ENCODE data around the gene PRPF19. TPM values are rescaled to one million over a fixed set of nuclear protein-coding genes. Genes with fewer than 3 reads are reported as not detected.

PRPF19 gene
- 161 to 201 TPM (median 198 TPM) in 5 replicates for total RNA-seq (2022; extraction: Qiagen RNA extraction; ENCODE audit: low read depth)

DNA sequence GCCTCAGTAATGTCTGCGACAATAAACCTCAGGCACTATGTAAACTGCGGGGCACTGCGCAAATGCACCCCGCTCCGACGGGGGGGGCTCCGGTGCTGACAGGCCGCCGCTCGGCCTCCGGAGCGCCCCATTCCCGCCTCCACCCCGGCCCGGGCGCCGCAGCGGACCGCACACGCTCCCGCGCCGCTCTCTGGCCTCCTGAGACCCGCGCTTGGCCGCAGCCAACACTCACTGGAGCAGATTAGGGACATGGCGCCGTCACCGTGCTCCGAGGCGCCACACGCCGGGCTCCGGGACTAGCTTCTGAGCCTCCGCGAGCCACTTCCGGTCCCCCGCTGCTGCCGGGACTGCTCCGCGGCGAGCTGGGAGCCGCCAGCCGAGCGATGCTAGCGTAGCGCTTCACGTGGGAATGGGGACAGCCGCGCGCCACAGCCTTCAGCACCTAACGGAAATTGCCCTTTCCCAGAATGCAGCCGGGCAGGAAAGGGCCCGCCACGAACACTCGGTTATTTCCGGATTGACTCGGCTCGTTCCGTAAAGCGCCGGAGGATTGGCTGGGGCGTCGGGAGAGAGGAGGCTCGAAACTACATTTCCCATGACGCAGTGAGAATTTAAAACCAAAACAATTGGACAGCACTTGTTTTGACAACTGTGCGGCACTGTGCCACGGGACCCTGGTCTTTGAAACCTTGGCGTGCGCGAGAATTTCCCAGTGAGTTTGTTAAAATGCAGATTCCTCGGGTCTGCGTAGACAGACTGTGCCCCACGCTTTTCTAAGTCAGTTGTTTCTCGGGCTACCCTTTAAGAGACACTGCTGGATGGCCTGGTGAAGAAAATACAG, at the start of gene PRPF19:
PRPF19 (minus strand) TSS at position 454 of the 841 bp plus-strand sequence; CDS start at position 251, 203 bp downstream.

DNA sequence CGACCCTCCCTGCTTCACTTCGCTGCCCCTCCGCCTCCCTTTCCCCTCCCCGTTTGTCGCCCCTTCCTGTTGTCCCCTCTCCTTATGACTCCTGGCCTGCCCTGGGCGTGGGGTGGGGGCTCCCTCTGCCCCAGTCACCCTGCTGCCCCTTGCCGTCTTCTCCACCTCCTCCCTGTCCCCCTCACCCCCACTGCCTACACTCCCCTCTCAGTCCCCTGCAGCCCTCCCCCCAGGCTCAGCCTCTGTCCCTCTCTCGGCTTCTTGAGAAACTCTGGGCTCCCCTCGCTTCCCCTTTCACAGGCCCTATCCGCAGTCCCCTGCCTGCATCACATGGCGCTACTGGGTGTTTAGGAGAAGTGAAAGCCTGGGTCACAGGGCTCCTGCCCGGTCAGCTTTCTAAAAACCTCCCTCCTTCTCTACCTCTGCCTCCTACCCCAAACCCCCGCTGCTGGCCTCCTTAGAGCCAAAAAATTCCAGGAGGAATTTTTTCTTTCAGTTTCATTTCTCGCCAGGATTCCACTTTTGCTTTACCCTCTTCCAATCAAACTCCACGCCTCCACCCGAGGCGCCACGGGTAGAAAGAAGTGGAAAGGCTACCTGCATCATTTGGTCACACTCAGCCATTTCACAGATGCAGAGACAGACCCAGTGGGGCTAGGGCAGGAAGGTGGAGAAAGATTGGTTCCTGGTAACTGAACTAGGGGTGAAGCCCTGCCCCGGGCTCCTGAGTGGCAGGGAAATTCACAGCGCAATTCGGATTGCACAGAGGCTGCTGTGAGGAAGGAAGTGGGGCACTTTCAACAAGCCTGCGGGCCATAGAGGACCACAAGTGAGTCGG, 45.7 kb upstream of the PRPF19 start, which contains the start of gene SLC15A3:
SLC15A3 (minus strand) TSS at position 273 of the 838 bp plus-strand sequence. CDS start 625 bp downstream, outside the sequence.

DNA sequence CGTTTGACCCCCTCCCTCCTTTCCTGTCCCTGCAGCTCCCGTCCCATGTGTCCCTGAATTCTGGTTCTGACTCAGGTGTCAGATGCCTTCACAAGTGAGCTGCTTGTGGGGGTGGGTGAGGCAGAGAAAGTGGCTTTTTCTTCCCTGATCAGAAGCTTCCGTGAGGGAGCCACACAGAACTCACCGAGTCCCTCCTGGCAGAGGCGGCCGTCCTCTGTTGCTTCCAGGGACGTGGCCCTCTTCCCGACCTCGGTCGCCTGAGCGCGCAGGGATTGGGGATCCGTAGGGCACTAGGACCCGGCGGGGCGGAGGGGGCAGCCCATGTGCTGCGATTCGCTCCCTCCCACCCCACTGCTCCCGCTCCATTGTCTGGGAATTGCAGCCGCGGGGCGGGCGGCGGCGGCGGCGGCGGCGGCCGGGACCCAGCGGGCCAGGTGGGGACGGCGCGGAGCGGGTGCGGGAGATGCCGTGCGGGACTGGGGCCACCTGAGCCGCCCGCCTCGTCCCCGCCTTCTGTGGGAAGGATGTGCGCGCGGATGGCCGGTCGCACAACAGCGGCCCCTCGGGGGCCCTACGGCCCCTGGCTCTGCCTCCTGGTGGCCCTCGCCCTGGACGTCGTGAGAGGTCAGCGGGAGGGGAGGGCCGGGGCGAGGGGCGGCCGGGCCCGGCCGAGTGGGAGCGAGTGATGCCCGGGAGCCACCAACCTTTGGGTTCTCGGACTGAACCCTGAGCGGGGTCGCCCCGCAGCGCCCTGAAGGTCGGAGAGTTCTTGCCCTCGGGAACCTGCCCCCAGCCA, 17.9 kb upstream of the PRPF19 start, which contains the start of gene TMEM132A:
TMEM132A (plus strand) TSS at position 351 of the 796 bp plus-strand sequence; CDS start at position 525, 174 bp downstream.

DNA sequence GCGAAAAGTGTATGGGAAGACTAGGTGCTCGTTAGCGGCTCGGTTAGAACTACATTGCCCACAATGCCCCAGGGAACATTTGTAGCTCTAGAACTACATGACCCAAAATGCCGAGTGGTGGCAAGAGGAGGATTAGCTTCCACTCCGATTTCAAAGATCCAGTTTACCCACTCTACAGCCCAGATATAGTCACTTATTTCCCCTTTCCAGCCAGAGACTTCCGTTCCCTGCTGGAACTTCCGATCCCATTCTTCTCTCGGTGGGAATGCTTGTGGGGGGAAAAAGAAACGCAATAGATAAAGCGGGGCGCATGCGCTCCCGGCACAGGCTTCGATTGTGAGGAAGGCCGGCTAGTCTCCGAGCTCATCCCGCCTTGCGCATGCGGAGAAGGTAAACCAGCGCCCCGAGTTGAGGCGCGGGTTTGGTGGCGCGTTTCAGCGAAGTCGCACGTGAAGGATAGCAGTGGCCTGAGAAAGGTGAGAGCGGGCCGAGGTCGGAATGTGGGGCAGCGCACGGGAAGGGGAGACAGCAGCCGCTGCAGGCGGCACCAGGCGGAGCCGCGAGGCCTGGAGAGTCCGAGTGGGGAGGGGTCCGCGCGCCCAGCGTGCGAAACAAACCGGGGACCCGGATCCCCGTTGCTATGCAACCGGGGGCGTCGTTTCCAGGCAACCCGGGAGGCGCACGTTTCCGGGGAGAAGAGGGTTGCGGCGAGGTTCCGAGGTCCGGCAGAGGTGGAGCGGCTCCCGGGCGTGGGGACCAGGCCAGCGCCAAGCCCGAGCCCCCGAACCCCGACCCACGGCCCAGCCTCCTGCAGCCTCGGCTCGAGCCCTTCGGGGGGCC, 7.6 kb upstream of the PRPF19 start, which contains the start of gene TMEM109:
TMEM109 (plus strand) TSS at position 366 of the 840 bp plus-strand sequence. CDS start 5,536 bp downstream, outside the sequence.

DNA sequence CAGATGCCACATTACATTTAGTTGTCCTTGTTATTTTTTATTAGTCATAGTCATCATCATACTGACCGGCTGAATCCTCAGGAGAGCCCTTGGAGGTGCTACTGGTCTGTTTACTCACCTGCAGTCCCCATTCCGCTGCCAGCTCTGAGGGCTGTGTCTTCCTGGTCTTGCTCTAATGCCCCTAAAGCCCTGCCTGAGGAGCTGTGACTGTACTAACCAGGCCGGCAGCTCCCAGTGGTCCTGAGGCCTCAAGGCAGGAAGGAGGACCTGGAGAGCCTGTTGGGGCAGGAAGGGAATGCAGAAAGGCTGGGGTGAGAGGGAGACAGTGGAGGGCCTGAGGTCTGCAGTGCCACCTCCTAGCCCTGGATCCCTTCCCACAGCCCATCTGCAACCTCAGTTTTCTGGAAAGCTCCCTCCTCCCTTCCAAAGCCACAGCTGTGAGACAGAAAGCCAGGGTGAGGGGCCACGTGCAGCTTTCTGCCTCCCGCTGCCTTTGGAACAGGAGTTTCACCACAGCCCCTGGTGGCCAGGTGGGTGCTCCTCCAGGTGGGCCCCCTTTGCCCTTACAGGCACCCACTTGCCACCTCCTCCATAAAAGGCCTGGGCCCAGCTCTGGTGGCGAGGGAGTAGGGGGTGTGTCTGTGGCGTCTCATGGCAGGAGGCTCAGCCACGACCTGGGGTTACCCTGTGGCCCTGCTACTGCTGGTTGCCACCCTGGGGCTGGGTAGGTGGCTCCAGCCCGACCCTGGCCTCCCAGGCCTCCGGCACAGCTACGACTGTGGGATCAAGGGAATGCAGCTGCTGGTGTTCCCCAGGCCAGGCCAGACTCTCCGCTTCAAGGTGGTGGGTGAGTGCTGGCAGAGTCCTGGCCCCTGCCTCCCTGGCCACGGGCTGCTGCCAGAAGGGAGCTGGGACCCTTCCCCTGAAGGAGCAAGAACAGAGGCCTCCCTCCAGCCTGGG, 39.2 kb downstream of the PRPF19 start, which contains the start of gene ZP1:
ZP1 (plus strand) TSS at position 632 of the 960 bp plus-strand sequence; CDS start at position 652, 20 bp downstream.

DNA sequence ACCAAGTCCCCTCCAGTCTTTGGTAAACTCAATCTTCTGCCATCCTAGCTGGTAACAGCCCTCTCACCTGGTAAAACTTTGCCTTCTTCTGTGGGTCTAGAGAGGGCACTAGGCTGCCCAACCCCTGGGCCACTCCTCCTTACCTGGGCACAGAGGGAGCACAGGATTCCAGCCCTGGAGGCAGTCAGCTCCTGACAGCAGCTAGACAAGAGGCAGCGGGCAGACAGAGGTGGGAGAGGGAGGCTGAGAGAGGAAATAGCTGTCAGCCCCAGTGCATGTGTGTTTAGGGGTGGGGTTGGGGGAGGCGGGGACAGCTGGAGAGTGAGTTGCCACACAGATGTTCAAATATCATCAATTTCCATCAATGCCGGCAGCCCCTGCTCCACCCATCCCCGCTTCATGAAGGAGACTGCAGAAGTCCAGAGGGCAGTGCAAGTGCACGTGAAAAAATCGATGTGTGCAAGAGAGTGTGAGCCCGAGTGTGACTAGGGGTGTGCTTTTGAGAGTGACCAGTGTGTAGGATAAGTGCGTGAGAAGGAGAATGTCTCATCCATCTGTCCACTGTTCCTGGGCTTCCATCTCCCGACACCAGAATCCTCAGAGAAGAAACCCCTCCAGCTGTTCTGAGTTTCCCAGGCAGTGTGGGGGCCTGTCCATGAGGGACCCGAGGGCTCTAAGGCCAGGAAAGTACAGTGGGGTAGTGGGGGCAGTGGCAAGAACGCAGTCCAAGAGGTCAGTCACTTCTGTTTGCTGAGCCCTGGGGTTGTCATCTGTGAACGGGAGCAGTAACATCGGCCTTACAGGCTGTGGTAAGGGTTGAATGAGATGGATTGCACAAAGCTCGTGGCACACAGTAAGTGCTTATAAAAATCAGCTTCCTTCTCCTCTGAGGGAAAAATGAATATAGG, 50.4 kb downstream of the PRPF19 start, which contains the start of gene PTGDR2:
PTGDR2 (minus strand) TSS at position 225 of the 908 bp plus-strand sequence. CDS start 2,228 bp downstream, outside the sequence.

DNA sequence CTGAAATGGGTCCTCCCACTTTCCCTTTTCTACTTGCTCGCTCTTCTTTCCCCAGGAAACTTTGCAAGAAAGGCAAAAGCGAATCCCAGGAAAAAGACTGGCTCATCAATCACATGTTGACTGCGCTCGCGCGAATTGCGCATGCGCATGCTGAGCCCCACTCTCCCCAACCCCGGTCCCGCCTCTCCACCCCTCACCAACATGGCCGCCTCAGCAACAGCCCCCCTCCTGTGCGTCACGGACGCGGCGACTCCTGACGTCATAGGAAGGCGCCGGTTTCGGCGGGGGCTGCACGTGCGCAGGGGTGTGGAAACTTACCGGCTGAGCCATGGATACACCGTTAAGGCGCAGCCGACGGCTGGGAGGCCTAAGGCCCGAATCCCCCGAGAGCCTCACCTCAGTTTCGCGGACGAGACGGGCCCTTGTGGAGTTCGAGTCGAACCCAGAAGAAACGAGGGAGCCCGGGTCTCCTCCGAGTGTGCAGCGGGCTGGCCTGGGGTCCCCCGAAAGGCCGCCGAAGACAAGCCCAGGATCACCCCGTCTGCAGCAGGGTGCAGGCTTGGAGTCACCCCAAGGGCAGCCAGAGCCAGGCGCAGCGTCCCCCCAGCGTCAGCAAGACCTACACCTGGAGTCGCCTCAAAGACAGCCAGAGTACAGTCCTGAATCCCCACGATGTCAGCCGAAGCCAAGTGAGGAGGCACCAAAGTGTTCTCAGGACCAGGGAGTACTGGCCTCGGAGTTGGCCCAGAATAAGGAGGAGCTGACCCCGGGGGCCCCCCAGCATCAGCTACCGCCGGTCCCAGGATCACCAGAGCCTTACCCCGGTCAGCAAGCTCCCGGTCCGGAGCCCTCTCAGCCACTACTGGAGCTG, 64.4 kb downstream of the PRPF19 start, which contains the start of gene CCDC86:
CCDC86 (plus strand) TSS at position 317 of the 871 bp plus-strand sequence; CDS start at position 329, 12 bp downstream.

Other genes starting within 250 kb of the PRPF19 start
- not detected in 5 replicates for gene MS4A8, start 207.0 kb downstream of the PRPF19 start, total RNA-seq (2022; extraction: Qiagen RNA extraction; ENCODE audit: low read depth)
- not detected in 5 replicates for gene MS4A18, start 181.9 kb downstream of the PRPF19 start, total RNA-seq (2022; extraction: Qiagen RNA extraction; ENCODE audit: low read depth)
- gene MS4A15, start 149.7 kb downstream of the PRPF19 start, total RNA-seq (2022; extraction: Qiagen RNA extraction; ENCODE audit: low read depth), result not detected in 5 replicates
- not detected in 5 replicates for gene MS4A10, start 121.3 kb downstream of the PRPF19 start, total RNA-seq (2022; extraction: Qiagen RNA extraction; ENCODE audit: low read depth)
- gene CCDC86, start 64.5 kb downstream of the PRPF19 start, total RNA-seq (2022; extraction: Qiagen RNA extraction; ENCODE audit: low read depth), result 83.6 to 113 TPM (median 100 TPM) in 5 replicates
- 0.04 to 0.08 TPM in 2 of 5 replicates, not detected in the others for gene PTGDR2, start 50.6 kb downstream of the PRPF19 start, total RNA-seq (2022; extraction: Qiagen RNA extraction; ENCODE audit: low read depth)
- gene ZP1, start 39.0 kb downstream of the PRPF19 start, total RNA-seq (2022; extraction: Qiagen RNA extraction; ENCODE audit: low read depth), result 0.11 to 0.23 TPM (median 0.16 TPM) in 4 of 5 replicates, not detected in the other
- gene TMEM109, start 7.6 kb upstream of the PRPF19 start, total RNA-seq (2022; extraction: Qiagen RNA extraction; ENCODE audit: low read depth), result 99.5 to 133 TPM (median 128 TPM) in 5 replicates
- gene TMEM132A, start 17.9 kb upstream of the PRPF19 start, total RNA-seq (2022; extraction: Qiagen RNA extraction; ENCODE audit: low read depth), result 124 to 192 TPM (median 185 TPM) in 5 replicates
- not detected in 5 replicates for gene SLC15A3, start 45.6 kb upstream of the PRPF19 start, total RNA-seq (2022; extraction: Qiagen RNA extraction; ENCODE audit: low read depth)
- gene CD6, start 65.1 kb upstream of the PRPF19 start, total RNA-seq (2022; extraction: Qiagen RNA extraction; ENCODE audit: low read depth), result 0.10 to 0.64 TPM (median 0.27 TPM) in 5 replicates
- not detected in 5 replicates for gene CD5, start 195.9 kb upstream of the PRPF19 start, total RNA-seq (2022; extraction: Qiagen RNA extraction; ENCODE audit: low read depth)

All from A549 treated with CpdA at 1 μM for 4 hours (cell line).